ENCODE measurements around the gene CCDC170.
"Not testable (repeated sequence)": the region's sequence is repeated elsewhere in the genome, so short reads cannot be mapped to it uniquely, and the experiment has no call there.

Gene CCDC170

DNA sequence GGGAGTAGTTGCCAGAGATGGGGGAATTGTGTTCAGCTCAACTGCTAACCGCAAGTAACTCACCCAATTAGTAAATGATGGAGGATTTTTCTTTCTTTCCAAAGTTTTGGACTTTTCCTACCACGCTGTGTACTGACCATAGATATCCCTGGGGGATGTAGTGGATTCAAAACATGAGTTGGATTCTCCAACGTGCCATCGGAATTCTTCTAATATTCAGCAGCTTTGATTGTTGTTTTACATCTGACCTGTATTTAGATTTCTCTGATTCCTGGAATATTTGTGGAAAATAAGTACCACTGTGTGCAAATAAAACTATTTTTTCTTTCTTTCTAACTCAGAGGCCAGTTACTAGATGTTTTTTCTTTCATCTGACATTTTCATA is 1.1 kb downstream of the CCDC170 start:
- H3K27ac ChIP-seq (ENCODE audit: low read depth, low read length), result no peak overlapping the region
- H3K9ac ChIP-seq (ENCODE audit: low read length), result no peak overlapping the region
- H3K4me1 ChIP-seq (ENCODE audit: insufficient read depth, low read length), result peaks cover 7% of the 10 kb centered on the region
- H3K9me3 ChIP-seq (ENCODE audit: low read length), result no peaks in the 10 kb centered on the region
- no peaks in the 10 kb centered on the region for H3K36me3 ChIP-seq (ENCODE audit: insufficient read depth, low read length)
- H3K27me3 ChIP-seq (ENCODE audit: control insufficient read depth in 1 of 2, insufficient read depth in 2 of 2, low read length in 2 of 2), result peaks cover 9 to 15% of the 10 kb centered on the region in 2 donors
- peak overlapping the region; percentile 65 to 69 for H3K4me3 ChIP-seq (ENCODE audit: low read depth in 1 of 2, low read length in 2 of 2)

DNA sequence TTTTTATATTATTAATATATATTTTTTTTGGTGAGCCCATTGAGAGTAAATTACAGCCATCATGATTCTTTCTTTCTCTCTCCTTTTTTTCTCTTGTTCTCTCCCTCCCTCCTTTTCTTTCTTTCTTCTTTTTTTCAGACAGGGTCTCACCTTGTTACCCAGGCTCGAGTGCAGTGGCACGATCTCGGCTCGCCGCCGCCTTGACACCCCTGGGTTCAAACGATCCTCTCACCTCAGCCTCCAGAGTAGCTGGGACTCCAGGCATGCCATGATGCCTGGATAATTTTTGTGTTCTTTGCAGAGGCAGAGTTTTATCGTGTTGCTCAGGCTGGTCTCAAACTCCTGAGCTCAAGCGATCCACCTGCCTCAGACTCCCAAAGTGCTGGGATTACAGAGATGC is 1.6 kb downstream of the CCDC170 start:
- Histone ChIP-seq H3K9ac (ENCODE audit: low read length) (no peak overlapping the region), H3K27me3 (ENCODE audit: control insufficient read depth in 1 of 2, insufficient read depth in 2 of 2, low read length in 2 of 2) (peaks cover 9 to 15% of the 10 kb centered on the region in 2 donors), H3K4me1 (ENCODE audit: insufficient read depth, low read length) (peaks cover 7% of the 10 kb centered on the region), H3K9me3 (ENCODE audit: low read length) (no peaks in the 10 kb centered on the region), H3K27ac (ENCODE audit: low read depth, low read length) (no peak overlapping the region), H3K36me3 (ENCODE audit: insufficient read depth, low read length) (no peaks in the 10 kb centered on the region), H3K4me3 (ENCODE audit: low read depth in 1 of 2, low read length in 2 of 2) (no peak overlapping the region)

DNA sequence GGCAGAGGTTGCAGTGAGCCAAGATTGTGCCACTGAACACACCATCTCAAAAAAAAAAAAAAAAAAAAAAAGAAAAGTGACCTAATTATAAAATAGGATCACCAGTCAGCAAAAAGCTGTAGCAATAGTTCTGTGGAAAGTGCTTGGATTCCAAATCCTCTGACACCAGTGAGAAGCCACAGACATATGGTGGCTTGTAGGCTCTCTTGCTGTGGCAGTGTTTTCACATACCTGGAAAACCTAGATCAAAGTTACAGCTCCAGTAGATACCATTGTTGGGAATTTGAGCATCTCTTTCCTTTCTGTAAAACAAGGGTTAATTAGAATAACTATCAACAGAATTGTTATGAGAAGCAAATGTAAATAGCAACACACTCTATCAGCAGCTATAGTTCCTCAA is 4.1 kb downstream of the CCDC170 start:
- Histone ChIP-seq H3K9ac (ENCODE audit: low read length) (no peak overlapping the region), H3K4me3 (ENCODE audit: low read depth in 1 of 2, low read length in 2 of 2) (no peak overlapping the region), H3K27me3 (ENCODE audit: control insufficient read depth in 1 of 2, insufficient read depth in 2 of 2, low read length in 2 of 2) (peaks cover 9 to 15% of the 10 kb centered on the region in 2 donors), H3K4me1 (ENCODE audit: insufficient read depth, low read length) (peaks cover 7% of the 10 kb centered on the region), H3K27ac (ENCODE audit: low read depth, low read length) (no peak overlapping the region), H3K9me3 (ENCODE audit: low read length) (no peaks in the 10 kb centered on the region), H3K36me3 (ENCODE audit: insufficient read depth, low read length) (no peaks in the 10 kb centered on the region)

DNA sequence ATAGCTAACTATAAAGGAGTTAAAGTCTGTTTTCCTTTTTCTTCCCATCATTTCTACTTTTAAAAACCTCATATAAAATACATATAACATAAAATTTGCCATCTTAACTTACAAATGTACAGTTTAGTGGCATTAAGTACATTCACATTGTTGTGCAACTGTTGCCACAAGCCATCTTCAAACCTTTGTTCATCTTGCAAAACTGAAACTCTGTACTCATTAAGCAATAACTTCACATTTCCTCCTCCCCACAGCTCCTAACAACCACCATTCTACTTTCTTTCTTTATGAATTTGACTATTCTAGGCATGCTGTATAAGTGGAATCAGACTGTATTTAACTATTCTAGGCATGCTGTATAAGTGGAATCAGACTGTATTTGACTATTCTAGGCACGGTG is 4.5 kb downstream of the CCDC170 start:
- Histone ChIP-seq H3K36me3 (ENCODE audit: insufficient read depth, low read length) (no peaks in the 10 kb centered on the region), H3K4me3 (ENCODE audit: low read depth in 1 of 2, low read length in 2 of 2) (no peak overlapping the region), H3K9ac (ENCODE audit: low read length) (no peak overlapping the region), H3K4me1 (ENCODE audit: insufficient read depth, low read length) (peaks cover 7% of the 10 kb centered on the region), H3K9me3 (ENCODE audit: low read length) (no peaks in the 10 kb centered on the region), H3K27ac (ENCODE audit: low read depth, low read length) (no peak overlapping the region), H3K27me3 (ENCODE audit: control insufficient read depth in 1 of 2, insufficient read depth in 2 of 2, low read length in 2 of 2) (peaks cover 9 to 15% of the 10 kb centered on the region in 2 donors)

DNA sequence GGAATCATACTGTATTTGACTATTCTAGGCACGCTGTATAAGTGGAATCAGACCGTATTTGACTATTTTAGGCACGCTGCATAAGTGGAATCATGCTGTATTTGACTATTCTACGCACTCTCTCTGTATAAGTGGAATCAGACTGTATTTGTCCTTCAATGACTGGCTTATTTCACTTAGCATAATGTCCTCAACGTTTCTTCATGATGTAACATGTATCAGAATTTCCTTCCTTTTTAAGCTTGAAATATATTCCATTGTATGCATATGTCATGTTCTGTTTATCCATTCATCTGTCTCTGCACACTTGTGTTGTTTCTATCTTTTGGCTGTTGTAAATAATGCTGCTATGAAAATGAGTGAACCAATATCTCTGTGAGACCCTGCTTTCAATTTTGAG is 5.7 kb downstream of the CCDC170 start:
- no peaks in the 10 kb centered on the region for H3K9me3 ChIP-seq (ENCODE audit: low read length)
- H3K27ac ChIP-seq (ENCODE audit: low read depth, low read length), result no peak overlapping the region
- H3K4me3 ChIP-seq (ENCODE audit: low read depth in 1 of 2, low read length in 2 of 2), result no peak overlapping the region
- no peak overlapping the region for H3K9ac ChIP-seq (ENCODE audit: low read length)
- no peaks in the 10 kb centered on the region for H3K36me3 ChIP-seq (ENCODE audit: insufficient read depth, low read length)
- peaks cover 4% of the 10 kb centered on the region for H3K4me1 ChIP-seq (ENCODE audit: insufficient read depth, low read length)
- peaks cover 3 to 5% of the 10 kb centered on the region in 2 donors for H3K27me3 ChIP-seq (ENCODE audit: control insufficient read depth in 1 of 2, insufficient read depth in 2 of 2, low read length in 2 of 2)

DNA sequence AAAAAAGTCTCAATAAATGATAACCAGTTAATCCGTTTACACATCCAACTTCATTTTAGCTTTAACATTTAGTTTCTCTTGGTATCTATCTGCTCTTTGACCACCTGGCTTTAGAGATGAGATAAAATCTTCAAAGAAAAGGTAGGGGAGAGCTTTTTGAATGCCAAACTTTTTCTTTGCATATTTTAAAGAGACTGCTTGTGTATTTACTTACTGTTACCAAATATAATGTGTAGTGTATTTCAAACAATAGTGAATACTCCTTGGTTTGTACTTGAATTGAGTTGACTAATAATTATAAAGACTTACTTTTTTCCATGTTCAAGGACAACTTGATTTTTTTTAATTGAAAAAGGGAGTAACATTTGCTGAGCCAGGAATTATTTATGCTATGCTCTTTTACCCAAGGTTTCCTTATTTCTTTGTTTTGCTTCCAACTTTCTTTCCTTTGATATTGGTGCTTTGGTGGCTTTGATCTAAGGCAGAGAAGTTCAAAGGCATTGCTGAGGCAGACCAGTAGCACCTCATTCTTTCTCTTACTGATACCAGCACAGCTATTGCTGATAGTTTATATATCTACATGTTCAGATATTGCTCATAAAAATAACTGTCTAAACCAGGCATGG is 7.8 kb downstream of the CCDC170 start:
- Histone ChIP-seq H3K27ac (ENCODE audit: low read depth, low read length) (no peak overlapping the region), H3K36me3 (ENCODE audit: insufficient read depth, low read length) (no peaks in the 10 kb centered on the region), H3K27me3 (ENCODE audit: control insufficient read depth in 1 of 2, insufficient read depth in 2 of 2, low read length in 2 of 2) (no peaks in the 10 kb centered on the region), H3K9ac (ENCODE audit: low read length) (no peak overlapping the region), H3K9me3 (ENCODE audit: low read length) (no peaks in the 10 kb centered on the region), H3K4me3 (ENCODE audit: low read depth in 1 of 2, low read length in 2 of 2) (no peak overlapping the region), H3K4me1 (ENCODE audit: insufficient read depth, low read length) (no peaks in the 10 kb centered on the region)

DNA sequence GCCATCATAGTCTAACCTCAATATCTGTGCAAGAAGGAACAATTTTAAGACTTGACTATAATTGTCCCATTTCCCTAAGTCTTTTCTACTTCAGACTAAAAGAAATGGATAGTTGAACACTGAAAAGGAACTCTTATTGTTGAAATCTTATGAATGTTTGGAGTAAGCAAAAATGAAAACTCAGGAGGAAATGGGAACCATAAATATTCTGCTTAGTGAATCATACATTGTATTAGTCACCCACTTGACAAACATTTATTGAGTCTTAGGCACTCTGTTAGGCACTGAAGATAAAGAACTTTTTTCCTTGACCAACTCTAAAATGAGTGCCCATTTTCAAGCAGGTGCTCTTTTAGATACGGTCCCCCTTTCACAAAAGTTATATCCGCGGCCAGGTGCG is 8.7 kb downstream of the CCDC170 start:
- H3K36me3 ChIP-seq (ENCODE audit: insufficient read depth, low read length), result no peaks in the 10 kb centered on the region
- H3K9ac ChIP-seq (ENCODE audit: low read length), result no peak overlapping the region
- H3K4me1 ChIP-seq (ENCODE audit: insufficient read depth, low read length), result no peaks in the 10 kb centered on the region
- H3K4me3 ChIP-seq (ENCODE audit: low read depth in 1 of 2, low read length in 2 of 2), result no peak overlapping the region
- no peaks in the 10 kb centered on the region for H3K27me3 ChIP-seq (ENCODE audit: control insufficient read depth in 1 of 2, insufficient read depth in 2 of 2, low read length in 2 of 2)
- H3K9me3 ChIP-seq (ENCODE audit: low read length), result no peaks in the 10 kb centered on the region
- H3K27ac ChIP-seq (ENCODE audit: low read depth, low read length), result no peak overlapping the region

DNA sequence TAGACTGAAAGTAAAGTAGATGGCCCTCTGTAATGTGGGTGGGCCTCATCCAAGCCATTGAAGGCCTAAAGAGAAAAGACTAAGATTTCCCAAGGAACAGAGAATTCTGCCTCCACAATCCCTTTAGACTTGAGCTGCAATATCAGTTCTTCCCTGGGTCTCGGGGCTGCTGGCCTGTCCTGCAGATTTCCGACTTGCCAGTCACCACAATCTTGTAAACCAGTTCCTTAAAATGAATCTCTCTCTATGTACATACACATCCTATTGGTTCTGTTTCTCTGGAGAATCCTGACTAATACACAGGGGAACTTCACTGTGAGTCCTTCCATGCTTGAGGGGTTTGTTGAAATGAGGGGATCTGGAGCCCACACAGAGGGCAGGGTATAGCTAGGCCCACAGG is 12.9 kb downstream of the CCDC170 start:
- Histone ChIP-seq H3K4me1 (ENCODE audit: insufficient read depth, low read length) (no peaks in the 10 kb centered on the region), H3K9ac (ENCODE audit: low read length) (no peak overlapping the region), H3K27ac (ENCODE audit: low read depth, low read length) (no peak overlapping the region), H3K27me3 (ENCODE audit: control insufficient read depth in 1 of 2, insufficient read depth in 2 of 2, low read length in 2 of 2) (no peaks in the 10 kb centered on the region), H3K4me3 (ENCODE audit: low read depth in 1 of 2, low read length in 2 of 2) (no peak overlapping the region), H3K9me3 (ENCODE audit: low read length) (no peaks in the 10 kb centered on the region), H3K36me3 (ENCODE audit: insufficient read depth, low read length) (no peaks in the 10 kb centered on the region)

DNA sequence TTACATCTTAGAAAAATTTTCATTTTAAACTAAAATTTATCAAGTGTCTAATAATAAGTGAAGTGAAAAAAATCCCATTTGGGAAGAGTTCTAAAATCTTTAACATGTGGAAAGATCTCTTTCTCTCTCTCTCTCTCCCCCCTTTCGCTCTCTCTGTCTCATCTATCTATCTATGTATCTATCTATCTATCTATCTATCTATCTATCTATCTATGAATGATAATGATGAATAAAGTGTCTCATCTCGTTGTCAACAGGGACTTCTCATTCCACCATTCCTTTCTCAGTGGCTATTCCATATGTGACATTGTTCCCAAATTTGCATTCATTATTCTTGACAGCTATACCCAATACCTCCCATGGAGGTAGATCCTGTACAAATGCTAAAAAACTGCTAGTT is 15.2 kb downstream of the CCDC170 start:
- no peak overlapping the region for H3K9ac ChIP-seq (ENCODE audit: low read length)
- no peaks in the 10 kb centered on the region for H3K4me1 ChIP-seq (ENCODE audit: insufficient read depth, low read length)
- H3K27ac ChIP-seq (ENCODE audit: low read depth, low read length), result no peak overlapping the region
- H3K4me3 ChIP-seq (ENCODE audit: low read depth in 1 of 2, low read length in 2 of 2), result no peak overlapping the region
- H3K36me3 ChIP-seq (ENCODE audit: insufficient read depth, low read length), result no peaks in the 10 kb centered on the region
- no peaks in the 10 kb centered on the region for H3K9me3 ChIP-seq (ENCODE audit: low read length)
- no peaks in the 10 kb centered on the region for H3K27me3 ChIP-seq (ENCODE audit: control insufficient read depth in 1 of 2, insufficient read depth in 2 of 2, low read length in 2 of 2)

DNA sequence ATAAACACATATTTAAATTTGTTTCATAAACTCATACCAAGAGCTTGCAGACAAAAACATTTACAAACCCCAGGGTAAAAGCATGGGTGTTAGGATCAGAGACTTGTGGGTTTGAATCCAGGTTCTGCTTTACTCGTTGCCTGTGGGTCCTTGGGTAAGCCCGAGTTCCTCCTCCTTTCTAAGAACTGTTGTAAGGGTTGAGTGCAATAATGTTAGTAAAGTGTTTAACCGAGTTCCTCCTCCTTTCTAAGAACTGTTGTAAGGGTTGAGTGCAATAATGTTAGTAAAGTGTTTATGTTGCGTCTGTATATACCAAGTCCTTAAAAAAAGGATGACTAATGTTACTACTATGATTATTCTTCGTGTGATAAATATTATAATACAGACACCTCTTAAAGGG is 18.7 kb downstream of the CCDC170 start:
- H3K9me3 ChIP-seq (ENCODE audit: low read length), result no peaks in the 10 kb centered on the region
- H3K36me3 ChIP-seq (ENCODE audit: insufficient read depth, low read length), result no peaks in the 10 kb centered on the region
- no peaks in the 10 kb centered on the region for H3K4me1 ChIP-seq (ENCODE audit: insufficient read depth, low read length)
- H3K27ac ChIP-seq (ENCODE audit: low read depth, low read length), result no peak overlapping the region
- H3K4me3 ChIP-seq (ENCODE audit: low read depth in 1 of 2, low read length in 2 of 2), result no peak overlapping the region
- H3K9ac ChIP-seq (ENCODE audit: low read length), result no peak overlapping the region
- H3K27me3 ChIP-seq (ENCODE audit: control insufficient read depth in 1 of 2, insufficient read depth in 2 of 2, low read length in 2 of 2), result no peaks in the 10 kb centered on the region

DNA sequence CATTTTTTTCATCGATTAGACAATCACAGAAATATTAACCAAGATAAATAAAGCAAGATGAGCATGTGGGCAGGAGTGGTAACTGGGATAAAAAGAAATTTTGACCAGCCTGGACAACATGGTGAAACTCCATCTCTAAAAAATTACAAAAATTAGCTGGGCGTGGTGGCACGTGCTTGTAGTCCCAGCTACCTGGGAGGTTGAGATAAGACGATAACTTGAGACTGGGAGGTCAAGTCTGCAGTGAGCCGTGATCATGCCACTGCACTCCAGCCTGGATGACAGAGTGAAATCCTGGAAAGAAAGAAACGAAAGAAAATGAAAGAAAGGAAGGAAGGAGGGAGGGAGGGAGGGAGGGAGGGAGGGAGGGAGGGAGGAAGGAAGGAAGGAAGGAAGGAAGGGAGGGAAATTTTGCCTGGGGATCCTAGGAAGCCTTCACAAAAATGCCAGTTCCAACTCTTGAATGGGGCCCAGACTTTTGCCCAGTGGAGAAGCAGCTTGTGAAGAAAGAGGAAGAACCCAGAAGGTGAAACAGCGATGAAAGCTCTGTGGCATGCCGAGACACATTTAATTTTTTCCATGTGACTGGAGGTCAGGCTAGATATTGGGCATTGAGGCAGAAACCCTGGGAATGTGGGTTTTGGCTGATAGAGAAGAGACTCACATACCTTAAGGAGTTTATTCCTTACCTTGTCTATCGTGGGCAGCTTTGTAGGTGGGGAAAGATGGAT is 20.3 kb downstream of the CCDC170 start:
- Histone ChIP-seq H3K4me1 (ENCODE audit: insufficient read depth, low read length) (no peaks in the 10 kb centered on the region), H3K27ac (ENCODE audit: low read depth, low read length) (no peak overlapping the region), H3K36me3 (ENCODE audit: insufficient read depth, low read length) (no peaks in the 10 kb centered on the region), H3K27me3 (ENCODE audit: control insufficient read depth in 1 of 2, insufficient read depth in 2 of 2, low read length in 2 of 2) (no peaks in the 10 kb centered on the region), H3K9me3 (ENCODE audit: low read length) (no peaks in the 10 kb centered on the region), H3K4me3 (ENCODE audit: low read depth in 1 of 2, low read length in 2 of 2) (no peak overlapping the region), H3K9ac (ENCODE audit: low read length) (no peak overlapping the region)

DNA sequence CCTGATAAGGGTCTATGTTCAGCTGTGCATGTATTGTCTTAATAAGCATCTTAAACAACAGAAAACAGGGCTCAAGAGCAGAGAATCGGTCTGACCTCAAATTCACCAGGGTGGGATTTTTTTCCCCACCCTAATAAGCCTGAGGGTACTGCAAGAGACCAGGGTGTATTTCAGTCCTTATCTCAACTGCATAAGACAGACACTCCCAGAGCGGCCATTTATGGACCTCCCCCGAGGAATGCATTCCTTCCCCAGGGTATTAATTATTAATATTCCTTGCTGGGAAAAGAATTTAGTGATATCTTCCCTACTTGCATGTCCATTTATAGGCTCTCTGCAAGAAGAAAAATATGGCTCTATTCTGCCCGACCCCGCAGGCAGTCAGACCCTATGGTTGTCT is 25.2 kb downstream of the CCDC170 start:
- not testable (repeated sequence) for H3K9ac ChIP-seq (ENCODE audit: low read length); H3K4me3 ChIP-seq (ENCODE audit: low read depth in 1 of 2, low read length in 2 of 2); H3K36me3 ChIP-seq (ENCODE audit: insufficient read depth, low read length); H3K27ac ChIP-seq (ENCODE audit: low read depth, low read length); H3K4me1 ChIP-seq (ENCODE audit: insufficient read depth, low read length); H3K9me3 ChIP-seq (ENCODE audit: low read length); H3K27me3 ChIP-seq (ENCODE audit: control insufficient read depth in 1 of 2, insufficient read depth in 2 of 2, low read length in 2 of 2)
